CD4-positive, alpha-beta T cell treated with Interleukin-6 for 4 hours (primary cell): ENCODE measurements around the gene HSPA12B.

Source experiments
- DNase-seq: peaks from one replicate; pipeline ENCODE4 v3.0.0-alpha.2; 2020; ENCODE audit warnings: mixed read lengths

The HSPA12B gene

GRCh38 chr20:3705970-3706739, 26.3 kb upstream of the HSPA12B start:
- no peak for DNase-seq

GRCh38 chr20:3706774-3707507, 25.5 kb upstream of the HSPA12B start:
- DNase-seq, result no peak

- DNase-seq, result no peak
These were observed 25.0 kb upstream of the HSPA12B start for GRCh38 chr20:3707508-3707899.

GRCh38 chr20:3710011-3710466, 22.4 kb upstream of the HSPA12B start:
- DNase-seq, result no peak

DNA sequence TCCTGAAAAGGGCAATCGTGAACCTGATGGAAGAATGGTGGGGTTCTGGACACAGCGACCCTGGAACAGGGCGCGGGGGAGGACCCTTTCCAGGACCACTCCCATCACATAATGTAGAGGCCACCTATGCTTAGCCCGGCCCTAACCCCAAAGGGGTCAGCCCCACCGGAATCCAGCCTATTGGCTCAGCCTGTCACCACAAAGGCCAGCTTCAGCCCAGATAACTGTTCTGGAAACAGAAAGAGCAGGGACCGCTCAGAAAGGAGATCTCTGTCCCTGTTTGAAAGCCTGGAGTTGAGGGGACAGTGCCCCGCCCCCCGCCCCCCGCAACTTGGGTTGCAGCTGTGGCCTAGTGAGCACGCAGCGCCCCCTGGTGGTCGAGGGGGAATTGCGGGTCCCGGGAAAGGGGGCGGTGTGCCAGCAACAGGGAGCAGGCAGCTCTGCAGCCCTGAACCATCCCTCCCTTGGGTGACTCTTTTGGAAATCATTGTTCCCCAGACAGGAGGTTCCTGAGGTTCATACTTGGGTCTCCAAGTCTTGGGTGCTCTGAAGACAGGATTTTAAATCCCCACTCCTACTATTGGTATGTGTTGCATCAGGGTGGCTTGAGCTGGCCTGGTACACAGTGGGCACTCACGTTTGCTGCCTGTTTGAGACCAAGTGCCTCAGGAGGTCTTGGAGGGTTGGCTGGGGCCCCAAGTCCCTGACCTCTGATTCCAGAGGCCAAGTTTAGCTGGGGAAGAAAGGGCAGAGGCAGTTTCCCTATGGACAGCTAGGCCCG, 21.6 kb upstream of the HSPA12B start:
- DNase-seq, result peak; percentile 77

DNA sequence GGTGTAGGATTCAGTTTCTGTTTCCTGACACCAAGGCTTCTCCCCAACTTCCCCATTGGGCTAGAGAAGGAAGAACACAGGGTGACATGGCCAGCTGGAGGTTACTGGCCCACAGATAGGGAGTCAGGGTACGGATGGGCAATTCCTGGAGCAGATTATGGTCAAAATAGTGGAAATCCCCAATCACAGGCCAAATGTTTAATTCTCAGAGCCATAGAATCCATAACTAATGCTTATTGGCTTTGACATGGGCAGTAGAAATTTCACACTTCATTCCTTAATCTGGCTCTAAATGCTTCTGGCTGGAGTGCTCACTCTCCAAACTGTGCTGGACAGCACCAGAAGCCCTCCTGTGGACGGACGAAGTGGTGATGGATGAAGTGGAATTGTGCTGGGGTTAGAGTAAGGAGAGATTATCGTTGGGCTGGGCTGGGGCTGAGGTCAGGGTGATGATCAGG, 21.0 kb upstream of the HSPA12B start:
- no peak for DNase-seq

GRCh38 chr20:3712279-3712873, 20.1 kb upstream of the HSPA12B start, which contains the start of gene SIGLEC1:
Gene SIGLEC1 (minus strand): TSS chr20:3712600. CDS start chr20:3707128, 5,472 bp downstream.
- no peak for DNase-seq

DNA sequence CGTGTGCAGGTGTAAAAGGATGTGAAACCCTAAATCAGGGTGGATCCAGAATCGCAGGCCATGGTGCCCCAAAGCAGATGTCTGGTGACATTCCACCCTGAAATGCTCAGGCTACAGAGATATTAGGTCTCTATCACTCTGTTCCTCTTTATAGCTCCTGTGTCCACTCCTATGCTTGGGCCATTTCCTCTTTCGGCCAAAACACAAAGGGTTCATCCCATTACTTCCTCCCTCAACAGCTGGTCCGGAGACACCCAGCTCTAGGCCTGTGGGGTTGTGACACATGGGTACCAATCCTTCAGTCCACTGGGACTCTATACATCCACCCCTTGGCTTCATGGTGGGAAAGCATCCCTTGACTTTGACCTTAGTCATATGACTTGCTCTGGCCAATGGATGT, 18.4 kb upstream of the HSPA12B start:
- DNase-seq, result no peak

DNA sequence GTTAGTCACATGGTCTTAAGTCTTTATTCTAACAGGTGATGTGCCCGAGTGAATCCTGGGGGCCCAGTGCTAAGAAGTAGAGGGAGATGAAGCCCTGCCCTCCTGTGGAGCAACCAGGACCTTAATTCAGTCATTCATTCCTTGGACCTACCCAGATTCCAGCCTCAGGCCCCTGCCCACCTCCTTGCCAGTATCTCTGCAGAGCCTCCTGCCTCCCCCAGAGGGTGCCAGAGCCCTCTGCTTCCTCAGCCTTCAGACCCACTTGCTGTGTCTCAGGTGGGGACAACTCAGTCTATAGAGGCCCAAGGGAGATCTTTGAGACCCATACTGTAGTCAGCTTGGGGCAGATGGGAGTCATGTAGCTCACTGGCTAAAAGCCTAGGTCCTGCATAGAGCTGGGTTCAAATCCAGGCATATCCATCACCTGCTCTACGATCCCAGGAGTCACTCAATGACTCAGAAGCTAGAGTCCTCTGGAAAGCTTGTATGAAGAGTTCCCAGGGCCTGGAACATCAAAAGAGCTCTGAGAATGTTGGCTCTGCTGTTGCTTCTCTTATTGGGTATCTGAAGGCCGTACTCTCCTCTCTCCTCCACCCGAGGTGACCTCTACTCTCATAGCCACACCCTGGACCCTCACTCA, 16.2 kb upstream of the HSPA12B start:
- DNase-seq, result peak; percentile 30

DNA sequence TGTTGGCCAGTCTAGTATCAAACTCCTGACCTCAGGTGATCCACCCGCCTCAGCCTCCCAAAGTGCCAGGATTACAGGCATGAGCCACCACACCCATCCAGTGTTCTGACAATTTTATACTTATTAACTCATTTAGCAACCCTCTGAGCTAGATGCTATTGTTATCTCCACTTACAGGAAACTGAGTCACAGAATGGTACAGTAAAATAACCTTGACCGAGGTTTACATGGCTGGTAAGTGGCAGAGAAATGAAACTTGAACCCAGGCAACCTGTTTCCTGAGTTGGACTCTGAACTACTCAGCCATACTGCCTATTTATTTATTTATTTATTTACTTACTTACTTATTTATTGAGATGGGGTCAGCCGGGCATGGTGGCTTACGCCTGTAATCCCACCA, 13.4 kb upstream of the HSPA12B start:
- DNase-seq, result no peak

DNA sequence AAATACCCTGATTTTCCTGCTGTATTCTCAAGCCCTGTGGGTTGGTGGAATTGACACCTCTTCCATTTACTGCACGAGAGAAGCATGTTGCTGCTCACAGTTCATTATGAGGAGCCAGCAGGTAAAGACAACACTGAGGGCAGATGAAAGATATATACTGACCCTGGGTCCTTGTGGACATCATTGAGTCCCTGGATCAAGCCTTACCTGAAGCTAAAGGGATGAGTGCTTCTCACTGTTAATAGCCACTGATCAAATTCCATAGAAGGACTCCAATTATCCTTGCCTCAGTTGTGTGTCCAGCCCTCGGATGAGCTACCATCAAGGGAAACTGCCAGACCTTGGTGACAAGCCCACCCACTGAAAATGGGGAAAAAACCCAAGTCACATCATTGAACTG, 12.4 kb upstream of the HSPA12B start:
- no peak for DNase-seq

- DNase-seq, result no peak
These were observed 11.9 kb upstream of the HSPA12B start for GRCh38 chr20:3720626-3721025.

DNA sequence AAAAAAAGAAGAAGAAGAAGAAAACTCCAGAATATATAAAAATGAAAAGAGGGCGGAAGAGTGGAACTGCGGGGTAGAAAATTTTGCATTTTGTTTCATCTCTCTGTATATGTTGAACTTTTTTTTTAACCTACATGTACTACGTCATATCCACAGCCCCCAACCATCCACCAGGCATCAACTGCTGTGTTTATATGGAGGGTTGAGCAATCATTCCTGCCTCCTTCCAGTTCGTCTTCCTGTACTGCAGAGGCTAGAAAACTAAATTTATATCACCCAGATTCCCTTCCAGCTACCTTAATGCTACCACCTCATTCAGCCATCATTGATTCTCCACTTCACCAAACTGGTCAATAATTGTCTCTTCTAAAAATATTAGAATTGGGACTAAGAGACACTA, 10.6 kb upstream of the HSPA12B start:
- no peak for DNase-seq

DNA sequence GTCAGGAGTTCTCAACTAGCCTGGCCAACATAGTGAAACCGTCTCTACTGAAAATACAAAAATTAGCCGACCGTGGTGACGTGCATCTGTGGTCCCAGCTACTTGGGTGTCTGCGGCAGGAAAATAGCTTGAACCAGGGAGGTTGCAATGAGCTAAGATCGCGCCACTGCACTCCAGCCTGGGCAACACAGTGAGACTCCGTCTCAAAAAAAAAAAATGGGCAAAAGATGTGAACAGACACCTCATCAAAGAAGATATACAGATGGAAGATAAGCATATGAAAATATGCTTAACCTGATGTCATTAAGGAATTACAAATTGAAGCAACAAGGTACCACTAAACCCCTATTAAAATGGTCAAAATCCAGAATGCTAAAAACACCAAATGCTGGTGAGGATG, 9.2 kb upstream of the HSPA12B start:
- no peak for DNase-seq

DNA sequence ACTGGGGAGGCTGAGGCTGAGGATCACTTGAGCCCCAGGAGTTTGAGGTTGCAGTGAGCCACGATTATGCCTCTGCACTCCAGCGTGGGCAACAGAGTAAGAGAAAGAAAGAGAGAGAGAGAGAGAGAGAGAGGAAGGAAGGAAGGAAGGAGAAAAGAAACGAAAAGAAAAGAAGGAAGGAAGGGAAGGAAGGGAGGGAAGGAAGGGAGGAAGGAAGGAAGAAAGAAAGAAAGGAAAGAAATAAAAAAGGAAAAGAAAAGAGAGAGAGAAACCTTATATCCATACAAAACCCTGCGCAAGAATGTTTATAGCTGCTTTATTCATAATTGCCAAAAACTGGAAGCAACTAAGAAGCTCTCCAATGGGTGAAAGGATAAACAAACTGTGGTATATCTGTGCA, 8.1 kb upstream of the HSPA12B start:
- no peak for DNase-seq

DNA sequence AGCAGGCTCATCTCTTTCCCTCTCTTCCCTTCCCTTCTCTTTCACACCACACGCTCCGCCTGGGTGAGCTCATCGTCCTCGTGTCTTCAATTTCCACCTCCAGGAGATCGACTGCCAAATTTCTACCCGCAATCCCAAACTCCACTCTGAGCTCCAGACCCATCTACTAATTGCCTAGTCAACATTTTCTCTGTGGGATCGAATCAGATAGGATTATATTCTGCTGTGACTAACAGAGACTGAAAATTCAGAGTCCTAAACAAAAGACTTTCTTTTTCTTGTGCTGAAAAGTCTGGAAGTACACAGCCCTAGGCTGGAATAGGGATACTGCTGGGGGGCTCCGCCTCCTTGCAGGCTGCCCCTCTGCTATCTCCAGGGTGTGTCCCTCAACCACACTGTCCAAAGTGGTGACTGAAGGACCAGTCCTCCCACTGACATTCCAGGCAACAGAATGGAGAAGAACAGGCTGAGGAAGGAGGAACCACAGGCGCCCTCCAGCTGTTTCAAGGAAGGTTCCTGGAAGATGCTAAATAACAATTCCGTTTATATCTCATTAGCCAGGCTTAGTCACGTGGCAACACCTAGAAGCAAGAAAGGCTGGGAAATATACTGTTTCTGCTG, 5.0 kb upstream of the HSPA12B start:
- no peak for DNase-seq

DNA sequence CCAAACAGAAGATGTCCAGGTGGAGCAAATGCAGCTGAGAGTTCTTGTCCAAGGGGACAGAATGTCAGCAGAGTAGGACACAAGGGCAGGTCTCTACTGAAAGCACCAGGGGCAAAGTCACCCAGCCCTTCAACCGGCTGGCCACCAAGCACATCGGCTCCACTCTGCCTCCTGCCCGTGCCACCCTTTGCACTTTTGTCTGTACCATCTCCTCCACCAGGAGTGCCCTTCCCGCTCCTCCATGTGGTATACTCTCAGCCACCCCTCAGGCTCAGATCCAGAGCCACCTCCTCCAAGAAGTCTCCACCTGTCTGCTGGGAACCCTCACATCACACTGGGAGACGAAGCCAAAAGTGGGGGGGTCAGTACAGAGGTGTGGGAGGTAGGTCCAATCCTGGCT, 4.1 kb upstream of the HSPA12B start:
- no peak for DNase-seq

- DNase-seq, result no peak
These were observed 3.6 kb upstream of the HSPA12B start for GRCh38 chr20:3728876-3729275.

DNA sequence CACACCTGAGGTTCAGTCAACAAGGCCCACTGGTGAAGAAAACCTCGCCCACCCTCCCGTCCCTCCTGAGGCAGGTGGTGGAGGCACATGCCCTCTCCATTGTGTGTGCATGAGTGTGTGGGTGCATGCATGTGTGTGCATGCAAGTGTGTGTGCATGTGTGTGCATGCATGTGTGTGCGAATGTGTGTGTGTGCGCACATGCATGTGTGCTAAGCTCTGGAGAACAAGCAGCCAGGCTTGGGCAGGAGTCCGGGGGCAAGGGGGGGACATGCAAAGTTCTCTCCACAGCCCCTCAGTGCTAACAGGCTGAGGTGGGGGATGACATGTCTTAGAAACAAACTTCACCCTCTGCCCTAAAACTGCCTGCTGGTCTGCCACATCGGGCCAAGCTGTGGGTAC, 3.1 kb upstream of the HSPA12B start:
- no peak for DNase-seq

DNA sequence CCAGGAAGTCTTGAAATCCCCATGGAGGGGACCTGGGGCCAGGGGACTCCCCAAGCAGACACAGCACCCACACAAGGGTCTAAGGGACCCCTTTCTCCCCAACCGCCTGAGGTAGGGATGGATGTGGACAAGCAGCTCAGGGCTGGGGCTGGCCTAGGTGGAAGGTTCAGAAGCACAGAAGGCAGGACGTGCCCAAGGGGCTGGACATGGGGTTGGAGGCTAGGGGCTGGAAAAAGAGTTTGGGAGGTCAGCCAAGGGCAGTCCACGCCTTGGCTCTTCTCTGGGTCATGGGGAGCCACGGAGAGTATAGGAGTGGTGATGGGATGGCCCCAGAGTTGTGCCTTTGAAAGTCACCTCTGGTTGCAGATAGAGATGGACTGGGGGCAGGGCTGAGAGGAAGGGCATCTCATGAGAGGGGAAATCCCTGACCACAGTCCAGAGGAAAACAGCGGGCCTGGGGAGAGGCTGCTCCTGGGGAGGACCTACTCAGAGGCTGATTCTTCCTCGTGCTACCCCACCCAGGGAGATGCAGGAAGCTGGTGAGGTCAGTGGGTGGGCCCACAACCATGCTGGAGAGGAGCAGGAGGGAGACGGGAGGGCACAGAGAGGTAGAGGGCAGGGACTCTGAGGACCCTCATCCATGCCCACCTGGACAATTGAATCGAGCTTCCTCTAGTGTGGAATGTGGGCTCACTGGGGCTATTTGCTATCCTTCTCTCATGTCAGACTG, 2.5 kb upstream of the HSPA12B start:
- DNase-seq, result no peak
